Measurements from ENCODE around the gene EXOC4. TPM values are rescaled to one million over a fixed set of nuclear protein-coding genes. Genes with fewer than 3 reads are reported as not detected.

EXOC4 gene
- total RNA-seq, 4 donors from 2014 or later, result 52.4 to 82.2 (median 67.0) TPM

- 82% methylated on average over 3 of the region's 3 CpGs for WGBS, 2 donors
Observed at GRCh38 chr7:133625046-133625445, 372.2 kb downstream of the EXOC4 start.

DNA sequence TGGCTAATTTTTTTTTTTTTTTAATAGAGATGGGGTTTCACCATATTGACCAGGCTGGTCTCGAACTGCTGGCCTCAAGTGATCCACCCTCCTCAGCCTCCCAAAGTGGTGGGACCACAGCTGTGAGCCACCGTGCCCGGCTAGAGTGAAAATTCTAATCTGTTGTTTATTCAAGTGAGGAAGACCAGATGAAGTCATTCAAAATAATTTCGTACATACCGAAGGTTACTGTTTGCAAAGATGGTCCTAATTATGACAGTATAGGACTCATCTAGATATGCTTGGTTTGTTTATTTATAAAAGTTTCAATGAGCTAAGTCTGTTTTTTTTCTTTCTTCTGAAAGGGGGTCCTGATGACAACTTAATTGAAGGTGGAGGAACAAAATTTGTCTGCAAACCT lies 376.8 kb downstream of the EXOC4 start:
- no peak overlapping the region for H3K4me3 ChIP-seq (ENCODE audit: low read depth, poor library complexity, severe bottlenecking)
- no peak for DNase-seq (ENCODE audit: low spot score in 2 of 2)
- intact Hi-C loops (cut with DNase I; ENCODE audit: low total_unique reads), result no loop called here
- 65 to 72% methylated on average over 5 of the region's 5 CpGs for WGBS, 2 donors
- TF ChIP-seq POLR2A (IDR thresholded peaks at IDR 0.05), result no peak
- TF ChIP-seq, protein P1, sequence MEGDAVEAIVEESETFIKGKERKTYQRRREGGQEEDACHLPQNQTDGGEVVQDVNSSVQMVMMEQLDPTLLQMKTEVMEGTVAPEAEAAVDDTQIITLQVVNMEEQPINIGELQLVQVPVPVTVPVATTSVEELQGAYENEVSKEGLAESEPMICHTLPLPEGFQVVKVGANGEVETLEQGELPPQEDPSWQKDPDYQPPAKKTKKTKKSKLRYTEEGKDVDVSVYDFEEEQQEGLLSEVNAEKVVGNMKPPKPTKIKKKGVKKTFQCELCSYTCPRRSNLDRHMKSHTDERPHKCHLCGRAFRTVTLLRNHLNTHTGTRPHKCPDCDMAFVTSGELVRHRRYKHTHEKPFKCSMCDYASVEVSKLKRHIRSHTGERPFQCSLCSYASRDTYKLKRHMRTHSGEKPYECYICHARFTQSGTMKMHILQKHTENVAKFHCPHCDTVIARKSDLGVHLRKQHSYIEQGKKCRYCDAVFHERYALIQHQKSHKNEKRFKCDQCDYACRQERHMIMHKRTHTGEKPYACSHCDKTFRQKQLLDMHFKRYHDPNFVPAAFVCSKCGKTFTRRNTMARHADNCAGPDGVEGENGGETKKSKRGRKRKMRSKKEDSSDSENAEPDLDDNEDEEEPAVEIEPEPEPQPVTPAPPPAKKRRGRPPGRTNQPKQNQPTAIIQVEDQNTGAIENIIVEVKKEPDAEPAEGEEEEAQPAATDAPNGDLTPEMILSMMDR (IDR thresholded peaks at IDR 0.05), result no peak

More at GRCh38 chr7:133625046-133625445, 372.2 kb downstream of the EXOC4 start:
- no peak for DNase-seq (ENCODE audit: low spot score in 2 of 2)
- H3K4me3 ChIP-seq (ENCODE audit: low read depth, poor library complexity, severe bottlenecking), result no peak overlapping the region
- intact Hi-C loops (cut with DNase I; ENCODE audit: low total_unique reads), result no loop called here
- TF ChIP-seq POLR2A (IDR thresholded peaks at IDR 0.05), result no peak

DNA sequence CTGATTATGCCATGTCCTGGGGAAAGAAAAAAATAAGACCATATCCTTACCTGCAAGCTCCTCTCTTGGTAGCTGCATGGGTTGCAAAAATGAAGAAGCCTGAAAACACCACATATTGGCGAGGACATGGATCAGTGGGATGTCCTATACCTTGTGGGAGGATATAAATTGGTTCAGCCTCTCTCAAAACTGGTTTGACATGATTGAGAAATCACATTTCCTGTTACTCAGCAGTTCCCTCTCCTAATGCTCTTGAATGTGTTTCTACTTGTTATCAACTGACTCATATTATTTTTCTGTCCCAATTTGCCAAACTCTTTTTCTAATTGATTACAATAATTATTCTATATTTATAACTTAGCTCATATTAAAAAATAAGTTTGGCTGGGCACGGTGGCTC lies 380.2 kb downstream of the EXOC4 start:
- H3K4me3 ChIP-seq (ENCODE audit: low read depth, poor library complexity, severe bottlenecking), result no peak overlapping the region
- 25% methylated on average over 2 of the region's 2 CpGs for WGBS, 2 donors
- intact Hi-C loops (cut with DNase I; ENCODE audit: low total_unique reads), result no loop called here
- DNase-seq (ENCODE audit: low spot score in 2 of 2), result no peak
- TF ChIP-seq POLR2A (IDR thresholded peaks at IDR 0.05), result no peak
- TF ChIP-seq, protein P1 (IDR thresholded peaks at IDR 0.05), result no peak

GRCh38 chr7:133635541-133635940 lies 382.7 kb downstream of the EXOC4 start:
- TF ChIP-seq, protein P1 (IDR thresholded peaks at IDR 0.05), result no peak
- TF ChIP-seq POLR2A (IDR thresholded peaks at IDR 0.05), result no peak
- no peak for DNase-seq (ENCODE audit: low spot score in 2 of 2)
- H3K4me3 ChIP-seq (ENCODE audit: low read depth, poor library complexity, severe bottlenecking), result no peak overlapping the region
- intact Hi-C loops (cut with DNase I; ENCODE audit: low total_unique reads), result no loop called here
- WGBS, 2 donors, result 83 to 88% methylated on average over 1 of the region's 1 CpG

- intact Hi-C loops (cut with DNase I; ENCODE audit: low total_unique reads), result no loop called here
- TF ChIP-seq POLR2A (IDR thresholded peaks at IDR 0.05), result no peak
- TF ChIP-seq, protein P1 (IDR thresholded peaks at IDR 0.05), result no peak
- no peak for DNase-seq (ENCODE audit: low spot score in 2 of 2)
- no peak overlapping the region for H3K4me3 ChIP-seq (ENCODE audit: low read depth, poor library complexity, severe bottlenecking)
- 94 to 96% methylated on average over 5 of the region's 5 CpGs for WGBS, 2 donors
Observed at GRCh38 chr7:133638857-133639256, 386.0 kb downstream of the EXOC4 start.

DNA sequence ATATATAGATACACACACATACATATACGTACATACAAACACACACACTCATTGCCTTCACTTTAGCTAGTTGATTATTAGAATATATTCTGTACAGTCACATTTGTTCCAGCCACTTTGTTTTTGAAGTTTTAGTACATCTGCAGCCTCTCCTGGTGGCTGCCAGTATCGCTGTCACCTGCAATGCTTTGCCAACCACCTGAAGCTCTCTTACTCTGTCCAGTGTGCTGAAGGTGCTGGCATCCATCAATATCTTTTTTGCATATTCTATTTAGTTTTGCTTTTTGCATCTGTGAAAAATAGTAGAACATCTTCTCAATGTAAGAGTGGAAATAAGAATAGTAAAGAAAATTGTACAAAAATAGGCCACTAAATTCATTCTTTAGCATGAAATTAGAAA lies 388.6 kb downstream of the EXOC4 start:
- no peak for DNase-seq (ENCODE audit: low spot score in 2 of 2)
- intact Hi-C loops (cut with DNase I; ENCODE audit: low total_unique reads), result no loop called here
- no peak overlapping the region for H3K4me3 ChIP-seq (ENCODE audit: low read depth, poor library complexity, severe bottlenecking)
- 84% methylated on average over 2 of the region's 2 CpGs for WGBS, 2 donors
- TF ChIP-seq POLR2A (IDR thresholded peaks at IDR 0.05), result no peak
- TF ChIP-seq, protein P1 (IDR thresholded peaks at IDR 0.05), result no peak

Measured in lower leg skin (tissue), 4 donors.